Jurkat, Clone E6-1 (cell line): ENCODE results near the gene ABCF3.

ENCODE experiments used
- DNase-seq: peaks from one replicate; pipeline ENCODE4 v3.0.0-alpha.2; 2011; ENCODE audit warnings: low read depth, low spot score
- H3K4me3 ChIP-seq: 2 replicates; pipeline ENCODE4 v1.5.1; 2011; ENCODE audit warnings: mild to moderate bottlenecking, low read length, control low read depth, moderate library complexity

ABCF3 gene

GRCh38 chr3:184181596-184181995 is 4.4 kb upstream of the ABCF3 start:
- no peak overlapping the region for H3K4me3 ChIP-seq
- DNase-seq: no peak

GRCh38 chr3:184183679-184184078 is 2.3 kb upstream of the ABCF3 start:
- no peak overlapping the region for H3K4me3 ChIP-seq

GRCh38 chr3:184184546-184185230 is 1.3 kb upstream of the ABCF3 start:
- no peak for DNase-seq

More at GRCh38 chr3:184183679-184184078, 2.3 kb upstream of the ABCF3 start:
- no peak for DNase-seq

GRCh38 chr3:184185461-184186183 is 377 bp upstream of the ABCF3 start:
- DNase-seq: peak; percentile 99
- H3K4me3 ChIP-seq: peak overlapping the region; percentile 95

More at GRCh38 chr3:184184546-184185230, 1.3 kb upstream of the ABCF3 start:
- peak overlapping the region; percentile 95 for H3K4me3 ChIP-seq

GRCh38 chr3:184186902-184187207 is 856 bp downstream of the ABCF3 start:
- H3K4me3 ChIP-seq: peak overlapping the region; percentile 95
- no peak for DNase-seq

GRCh38 chr3:184188080-184188479 is 2.1 kb downstream of the ABCF3 start:
- H3K4me3 ChIP-seq: no peak overlapping the region
- DNase-seq: no peak

GRCh38 chr3:184189421-184189820 is 3.4 kb downstream of the ABCF3 start:
- no peak for DNase-seq

GRCh38 chr3:184192889-184193288 is 6.9 kb downstream of the ABCF3 start:
- H3K4me3 ChIP-seq: no peak overlapping the region
- DNase-seq: no peak

More at GRCh38 chr3:184189421-184189820, 3.4 kb downstream of the ABCF3 start:
- no peak overlapping the region for H3K4me3 ChIP-seq

GRCh38 chr3:184193991-184194539 is 8.1 kb downstream of the ABCF3 start:
- DNase-seq: no peak

GRCh38 chr3:184196536-184196935 is 10.5 kb downstream of the ABCF3 start:
- no peak overlapping the region for H3K4me3 ChIP-seq
- no peak for DNase-seq

More at GRCh38 chr3:184193991-184194539, 8.1 kb downstream of the ABCF3 start:
- no peak overlapping the region for H3K4me3 ChIP-seq

- no peak for DNase-seq
- H3K4me3 ChIP-seq: no peak overlapping the region
Observed at GRCh38 chr3:184198509-184198908, 12.5 kb downstream of the ABCF3 start.

- H3K4me3 ChIP-seq: no peak overlapping the region
- no peak for DNase-seq
Observed at GRCh38 chr3:184200825-184201224, 14.8 kb downstream of the ABCF3 start.

GRCh38 chr3:184203526-184203925 is 17.5 kb downstream of the ABCF3 start:
- no peak overlapping the region for H3K4me3 ChIP-seq
- no peak for DNase-seq

- no peak for DNase-seq
- H3K4me3 ChIP-seq: no peak overlapping the region
Observed at GRCh38 chr3:184209146-184209923, 23.3 kb downstream of the ABCF3 start.

GRCh38 chr3:184211297-184211696 is 25.3 kb downstream of the ABCF3 start:
- DNase-seq: no peak
- H3K4me3 ChIP-seq: no peak overlapping the region

GRCh38 chr3:184211718-184212117 is 25.7 kb downstream of the ABCF3 start:
- DNase-seq: no peak

GRCh38 chr3:184218814-184219213 is 32.8 kb downstream of the ABCF3 start:
- DNase-seq: no peak

More at GRCh38 chr3:184211718-184212117, 25.7 kb downstream of the ABCF3 start:
- no peak overlapping the region for H3K4me3 ChIP-seq

GRCh38 chr3:184222521-184222920 is 36.5 kb downstream of the ABCF3 start:
- H3K4me3 ChIP-seq: no peak overlapping the region
- no peak for DNase-seq

More at GRCh38 chr3:184218814-184219213, 32.8 kb downstream of the ABCF3 start:
- no peak overlapping the region for H3K4me3 ChIP-seq

GRCh38 chr3:184223946-184224345 is 37.9 kb downstream of the ABCF3 start:
- DNase-seq: no peak
- H3K4me3 ChIP-seq: no peak overlapping the region
